Neural crest cell (in vitro differentiated cells): ENCODE results near the gene CCDC107. TPM values are rescaled to one million over a fixed set of nuclear protein-coding genes. Genes with fewer than 3 reads are reported as not detected.
A peak's percentile ranks its signal among the peaks of the same experiment; 100 is the strongest.

Experiments used
- DNase-seq: peaks from one replicate; pipeline ENCODE4 v3.0.0; 2021; ENCODE audit warnings: low read depth, mixed read lengths, low spot score
- H3K27ac Mint-ChIP-seq: one replicate; pipeline ENCODE4 v1.8.0; 2021; ENCODE audit warnings: mild to moderate bottlenecking, mixed read lengths; ENCODE audit not compliant: unreplicated experiment
- H3K27me3 Mint-ChIP-seq: 2 replicates; pipeline ENCODE4 v1.8.0; 2021; ENCODE audit warnings: low read depth, mild to moderate bottlenecking, mixed read lengths
- H3K36me3 Mint-ChIP-seq: 2 replicates; pipeline ENCODE4 v1.8.0; 2021; ENCODE audit warnings: low read depth, mild to moderate bottlenecking, mixed read lengths
- H3K4me1 Mint-ChIP-seq: 2 replicates; pipeline ENCODE4 v1.8.0; 2021; ENCODE audit warnings: mixed read lengths
- H3K4me3 Mint-ChIP-seq: one replicate; pipeline ENCODE4 v1.8.0; 2021; ENCODE audit warnings: mild to moderate bottlenecking, mixed read lengths
- H3K9me3 Mint-ChIP-seq: 2 replicates; pipeline ENCODE4 v1.8.0; 2021; ENCODE audit warnings: mixed read lengths
- total RNA-seq: library from RNA; stranded (reverse); gene quantifications from 2 replicates; pipeline ENCODE4 v1.2.1, GENCODE V29; 2021
- TF ChIP-seq, protein P1 (sequence below): fragments of 200-600 bp; sonication (generic); conservative IDR thresholded peaks from 2 replicates; pipeline ENCODE4 v1.5.0; 2021; ENCODE audit warnings: antibody characterized with exemption, mild to moderate bottlenecking

Gene CCDC107
- total RNA-seq, 1 donor from 2014 or later = 15.4 TPM

DNA sequence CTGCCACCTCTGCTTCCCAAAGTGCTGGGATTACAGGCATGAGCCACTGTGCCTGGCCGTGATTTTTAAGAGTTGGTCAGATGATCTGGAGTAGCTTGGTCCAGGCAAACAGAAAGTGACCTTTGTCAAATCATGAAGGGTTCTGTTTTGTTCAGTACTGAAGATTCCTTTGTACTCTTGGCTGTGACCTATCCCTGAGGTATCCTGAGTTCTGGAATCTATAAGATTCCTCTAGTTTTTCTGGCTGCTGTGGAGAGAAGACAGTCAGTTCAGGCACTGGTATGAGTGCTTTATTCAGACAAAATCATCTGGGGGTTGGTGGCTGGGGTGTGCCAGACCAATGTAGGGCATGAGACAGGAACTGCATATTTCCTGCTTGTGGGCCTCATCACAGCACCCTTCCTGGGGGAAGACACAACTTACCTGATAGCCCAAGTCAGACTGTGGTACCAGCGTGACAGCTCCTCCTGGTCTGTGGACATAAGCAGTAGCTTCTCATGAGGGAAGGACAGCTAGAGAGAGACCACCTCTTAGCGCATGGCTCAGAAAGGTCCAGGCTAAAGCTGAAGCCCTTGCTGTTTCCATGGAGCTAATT, 3.8 kb downstream of the CCDC107 start:
- H3K4me1 Mint-ChIP-seq = peaks cover 67% of the 10 kb centered on the region
- H3K27me3 Mint-ChIP-seq = peaks cover 7% of the 10 kb centered on the region
- H3K36me3 Mint-ChIP-seq = peaks cover 10% of the 10 kb centered on the region
- peaks cover 3% of the 10 kb centered on the region for H3K9me3 Mint-ChIP-seq
- no peak for DNase-seq
- TF ChIP-seq, protein P1, sequence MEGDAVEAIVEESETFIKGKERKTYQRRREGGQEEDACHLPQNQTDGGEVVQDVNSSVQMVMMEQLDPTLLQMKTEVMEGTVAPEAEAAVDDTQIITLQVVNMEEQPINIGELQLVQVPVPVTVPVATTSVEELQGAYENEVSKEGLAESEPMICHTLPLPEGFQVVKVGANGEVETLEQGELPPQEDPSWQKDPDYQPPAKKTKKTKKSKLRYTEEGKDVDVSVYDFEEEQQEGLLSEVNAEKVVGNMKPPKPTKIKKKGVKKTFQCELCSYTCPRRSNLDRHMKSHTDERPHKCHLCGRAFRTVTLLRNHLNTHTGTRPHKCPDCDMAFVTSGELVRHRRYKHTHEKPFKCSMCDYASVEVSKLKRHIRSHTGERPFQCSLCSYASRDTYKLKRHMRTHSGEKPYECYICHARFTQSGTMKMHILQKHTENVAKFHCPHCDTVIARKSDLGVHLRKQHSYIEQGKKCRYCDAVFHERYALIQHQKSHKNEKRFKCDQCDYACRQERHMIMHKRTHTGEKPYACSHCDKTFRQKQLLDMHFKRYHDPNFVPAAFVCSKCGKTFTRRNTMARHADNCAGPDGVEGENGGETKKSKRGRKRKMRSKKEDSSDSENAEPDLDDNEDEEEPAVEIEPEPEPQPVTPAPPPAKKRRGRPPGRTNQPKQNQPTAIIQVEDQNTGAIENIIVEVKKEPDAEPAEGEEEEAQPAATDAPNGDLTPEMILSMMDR = no peak
- H3K27ac Mint-ChIP-seq = no peak overlapping the region
- H3K4me3 Mint-ChIP-seq = peak overlapping the region; percentile 87

DNA sequence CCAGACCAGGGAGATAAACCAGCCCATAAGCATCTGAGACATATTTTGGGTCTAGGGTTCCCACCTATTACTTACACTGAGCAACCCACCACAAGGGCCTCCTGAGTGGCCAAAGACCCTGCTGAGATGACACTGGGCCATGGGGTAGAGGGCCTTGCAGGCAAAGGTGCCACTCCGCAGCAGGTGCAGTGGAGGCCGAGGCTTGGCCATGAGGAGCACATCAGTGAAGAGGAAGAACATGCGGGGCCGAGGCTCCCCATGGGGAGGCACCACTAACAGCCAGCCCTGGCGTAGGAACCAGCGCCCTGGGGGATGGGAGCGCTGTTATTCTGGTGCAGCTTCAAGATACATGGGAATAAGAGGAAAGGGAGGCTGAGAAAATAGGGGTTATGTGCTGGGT, 4.3 kb downstream of the CCDC107 start:
- DNase-seq = no peak
- peaks cover 61% of the 10 kb centered on the region for H3K4me1 Mint-ChIP-seq
- peaks cover 10% of the 10 kb centered on the region for H3K36me3 Mint-ChIP-seq
- H3K27me3 Mint-ChIP-seq = peaks cover 6% of the 10 kb centered on the region
- TF ChIP-seq, protein P1 = no peak
- no peak overlapping the region for H3K27ac Mint-ChIP-seq
- peak overlapping the region; percentile 87 for H3K4me3 Mint-ChIP-seq
- H3K9me3 Mint-ChIP-seq = peaks cover 3% of the 10 kb centered on the region

- DNase-seq = peak; percentile 78
- peaks cover 6% of the 10 kb centered on the region for H3K36me3 Mint-ChIP-seq
- peak within 1 kb of the TSS; percentile 87 for H3K4me3 Mint-ChIP-seq
- H3K27me3 Mint-ChIP-seq = no peaks in the 10 kb centered on the region
- no peaks in the 10 kb centered on the region for H3K9me3 Mint-ChIP-seq
- peaks cover 46% of the 10 kb centered on the region for H3K4me1 Mint-ChIP-seq
- H3K27ac Mint-ChIP-seq = no peak within 1 kb of the TSS
- TF ChIP-seq, protein P1 = peak; percentile 41
Observed at GRCh38 chr9:35664531-35665470, 6.7 kb downstream of the CCDC107 start, which contains the start of gene ARHGEF39. TSS of gene ARHGEF39 (minus strand) at chr9:35665195. CDS start at chr9:35665169, 26 bp downstream.

DNA sequence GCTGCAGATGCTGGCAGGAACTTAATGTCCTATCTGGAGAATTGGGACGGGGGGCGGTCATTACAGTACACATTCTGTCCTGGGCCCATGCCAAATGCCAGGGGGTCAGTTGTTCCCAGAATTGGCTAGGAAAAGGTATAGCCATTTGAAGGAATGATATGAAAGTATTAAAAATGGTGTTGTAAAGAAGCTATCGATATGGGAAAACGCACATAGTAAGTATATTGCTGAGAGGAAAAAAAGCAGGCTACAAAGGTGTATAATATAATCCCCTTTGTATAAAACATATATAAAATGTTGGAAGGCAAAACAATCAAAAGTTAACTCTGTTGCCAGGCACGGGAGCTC, 7.4 kb downstream of the CCDC107 start:
- TF ChIP-seq, protein P1 = peak; percentile 2
- H3K9me3 Mint-ChIP-seq = no peaks in the 10 kb centered on the region
- peak overlapping the region; percentile 87 for H3K4me3 Mint-ChIP-seq
- no peak overlapping the region for H3K27ac Mint-ChIP-seq
- peaks cover 6% of the 10 kb centered on the region for H3K36me3 Mint-ChIP-seq
- DNase-seq = no peak
- H3K4me1 Mint-ChIP-seq = peaks cover 41% of the 10 kb centered on the region
- H3K27me3 Mint-ChIP-seq = no peaks in the 10 kb centered on the region

DNA sequence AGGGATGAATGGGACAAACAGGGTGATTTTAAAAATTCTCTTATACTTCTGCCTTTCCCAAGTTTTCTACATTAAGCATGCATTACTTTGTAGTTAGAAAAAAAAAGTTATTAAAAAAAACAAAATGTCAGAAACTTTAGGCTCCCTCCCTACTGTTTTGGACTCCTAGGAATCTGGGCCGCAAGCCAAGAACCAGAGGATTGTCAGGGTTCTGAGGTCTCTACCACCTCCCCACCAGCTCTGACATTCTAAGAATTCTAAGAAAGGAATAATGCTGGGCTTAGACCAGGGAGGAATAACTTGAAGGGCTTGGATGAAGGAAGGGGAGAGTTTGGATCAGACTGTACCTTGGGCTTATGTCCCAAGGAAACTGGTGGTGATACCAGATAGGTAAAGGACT, 8.0 kb downstream of the CCDC107 start:
- TF ChIP-seq, protein P1 = no peak
- Mint-ChIP-seq H3K4me3 (peak overlapping the region; percentile 29), H3K36me3 (peaks cover 3% of the 10 kb centered on the region), H3K27me3 (no peaks in the 10 kb centered on the region), H3K27ac (no peak overlapping the region), H3K9me3 (no peaks in the 10 kb centered on the region), H3K4me1 (peaks cover 37% of the 10 kb centered on the region)
- no peak for DNase-seq
